Measurements from ENCODE around the gene UGT1A6.

The UGT1A6 gene

DNA sequence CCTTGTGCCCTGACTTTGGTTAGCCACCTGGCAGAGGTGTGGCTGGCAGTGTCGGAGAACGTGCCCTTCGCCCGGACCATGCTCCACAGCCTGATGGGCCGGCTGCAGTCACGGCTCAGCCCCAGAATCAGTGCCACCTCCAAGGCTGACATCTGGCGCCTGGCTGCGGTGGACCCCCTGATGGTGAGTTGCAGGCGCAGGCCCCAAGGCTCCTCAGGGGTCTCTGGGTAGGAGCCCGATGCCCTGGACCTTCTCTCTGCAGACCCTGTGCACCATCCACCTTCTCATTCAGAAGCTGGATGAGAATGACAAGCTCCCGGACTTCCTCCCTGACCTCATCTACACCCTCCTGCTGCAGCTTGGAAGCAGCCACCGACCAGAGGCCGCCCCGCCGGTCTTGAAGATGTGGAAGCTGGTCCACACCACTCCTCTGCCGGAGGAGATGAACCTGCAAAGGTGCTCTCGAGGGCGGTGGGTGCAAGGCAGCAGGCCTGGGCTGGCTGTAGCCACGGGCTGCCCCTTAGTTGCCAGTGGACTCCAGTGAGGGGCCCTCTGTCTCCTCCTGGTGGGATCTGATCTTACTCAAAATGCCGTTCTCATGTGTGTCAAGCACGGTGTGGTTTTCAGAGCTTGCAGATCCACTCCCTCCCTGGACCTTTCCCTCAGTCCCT lies 129.5 kb downstream of the UGT1A6 start:
- no peak for DNase-seq
